SH-SY5Y (cell line): ENCODE data around the gene HEATR1.

Experiments
- GATA2 ChIP-seq: IDR thresholded peaks from 2 replicates; pipeline ENCODE4 v1.6.1; 2011; ENCODE audit warnings: mild to moderate bottlenecking, low read depth, low read length
- GATA3 ChIP-seq: IDR thresholded peaks from 2 replicates; pipeline ENCODE4 v1.6.1; 2011; ENCODE audit warnings: low read depth, mild to moderate bottlenecking, low read length, moderate library complexity

GRCh38 chr1:236524142-236524894, 80.0 kb downstream of the HEATR1 start:
- no peak for TF ChIP-seq GATA2
- TF ChIP-seq GATA3 = no peak
